GM19455 (cell line): ENCODE data around the gene C1orf87.

Experiments used
- ATAC-seq: cut with Tn5 transposase; IDR thresholded peaks from one replicate; pipeline ENCODE4 v1.9.1; 2021; ENCODE audit not compliant: unreplicated experiment

Gene C1orf87

DNA sequence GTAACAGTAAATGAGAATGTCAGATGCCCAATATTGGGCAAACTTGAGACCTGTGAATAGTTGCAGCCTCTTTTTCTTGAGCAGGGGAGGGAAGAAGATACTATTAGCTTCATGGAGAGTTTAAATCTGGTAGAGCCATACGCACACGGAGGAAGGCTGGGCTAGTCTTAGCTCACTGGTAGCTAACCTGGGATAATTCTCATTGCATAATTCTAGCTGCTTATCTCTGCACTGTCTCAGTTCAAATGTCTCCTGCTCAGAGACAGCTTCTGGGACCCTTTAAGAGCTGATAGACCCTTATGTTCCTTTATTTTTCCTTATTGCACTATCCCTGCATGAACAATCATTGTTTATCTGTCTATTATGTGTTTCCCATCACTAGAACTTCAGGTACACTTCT, 8.4 kb downstream of the C1orf87 start:
- no peak for ATAC-seq

- no peak for ATAC-seq
These were observed 10.0 kb downstream of the C1orf87 start for GRCh38 chr1:60063561-60063960.

DNA sequence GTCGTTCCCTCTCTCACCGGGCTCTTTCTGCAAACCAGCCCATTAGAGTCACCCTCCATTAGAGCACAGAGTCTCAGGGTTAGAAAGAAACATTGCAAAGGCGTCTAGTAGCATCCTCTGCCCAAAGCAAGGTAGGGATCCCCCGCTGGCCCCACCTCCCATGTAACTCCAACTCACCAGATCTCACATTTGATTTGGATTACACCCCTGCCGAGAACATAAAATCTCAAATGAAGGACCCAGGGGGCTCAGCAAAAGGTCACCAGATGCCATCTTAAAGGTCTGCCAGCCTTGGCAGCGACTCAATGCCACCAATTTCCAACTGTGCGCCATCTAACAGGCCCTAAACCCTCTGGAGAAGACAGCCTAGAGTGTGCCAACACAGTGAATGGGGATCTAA, 14.1 kb downstream of the C1orf87 start:
- ATAC-seq, result no peak

DNA sequence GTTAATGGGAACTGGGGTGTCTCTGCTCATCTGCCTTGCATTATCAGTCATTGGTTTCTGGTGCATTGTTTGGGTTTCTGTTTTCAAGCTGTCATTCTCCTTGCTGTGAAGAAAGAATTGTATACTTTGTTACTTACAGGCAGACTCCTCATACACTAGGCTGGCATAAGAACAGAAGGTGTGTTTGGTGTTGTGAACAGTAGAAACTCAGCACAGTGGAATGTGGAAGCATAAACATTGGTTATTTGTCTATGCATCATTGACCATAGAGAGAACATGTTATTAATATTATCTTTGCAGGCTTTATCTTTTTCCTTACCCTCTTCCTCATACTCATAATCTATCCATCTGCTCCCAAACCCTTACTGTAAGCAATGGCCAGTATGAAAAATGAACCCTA, 18.2 kb downstream of the C1orf87 start:
- no peak for ATAC-seq

DNA sequence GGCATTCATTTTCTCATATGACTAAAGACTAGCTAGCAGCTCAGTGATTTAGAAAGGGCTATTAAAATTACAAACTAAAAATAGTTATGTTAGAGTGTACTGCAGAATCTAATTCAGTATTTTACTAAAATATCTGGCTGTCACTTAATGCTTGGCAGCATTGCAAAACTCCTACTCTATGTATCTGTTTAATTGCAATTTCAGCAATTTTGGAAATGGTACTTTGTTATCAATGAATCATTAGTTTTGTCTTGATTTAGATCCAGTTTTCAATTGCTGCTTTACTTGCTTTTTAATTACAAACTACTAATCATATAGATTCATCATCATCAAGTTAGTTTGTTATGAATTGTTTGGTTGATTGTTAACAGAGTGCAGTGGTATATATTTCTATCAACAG, 19.2 kb downstream of the C1orf87 start:
- ATAC-seq, result no peak

DNA sequence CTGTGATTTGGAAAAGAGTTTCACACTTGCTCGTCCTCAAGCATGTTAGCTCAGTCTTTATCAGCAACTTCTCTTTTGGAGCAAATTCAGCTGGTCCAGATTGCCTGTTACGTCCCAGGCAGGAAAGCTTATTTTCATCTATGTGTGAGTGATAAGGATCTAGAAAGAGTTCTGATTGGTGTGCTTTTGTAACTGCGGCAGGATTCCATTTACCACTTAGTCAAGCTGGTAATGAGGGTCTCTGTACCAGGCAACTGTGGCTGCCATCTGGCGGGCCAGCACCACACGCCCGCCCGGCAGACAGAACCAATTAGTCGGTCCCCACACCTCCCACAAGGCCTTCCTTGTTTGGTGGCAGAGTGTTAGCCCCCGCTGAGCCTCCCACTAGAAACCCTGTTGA, 21.0 kb downstream of the C1orf87 start:
- no peak for ATAC-seq

DNA sequence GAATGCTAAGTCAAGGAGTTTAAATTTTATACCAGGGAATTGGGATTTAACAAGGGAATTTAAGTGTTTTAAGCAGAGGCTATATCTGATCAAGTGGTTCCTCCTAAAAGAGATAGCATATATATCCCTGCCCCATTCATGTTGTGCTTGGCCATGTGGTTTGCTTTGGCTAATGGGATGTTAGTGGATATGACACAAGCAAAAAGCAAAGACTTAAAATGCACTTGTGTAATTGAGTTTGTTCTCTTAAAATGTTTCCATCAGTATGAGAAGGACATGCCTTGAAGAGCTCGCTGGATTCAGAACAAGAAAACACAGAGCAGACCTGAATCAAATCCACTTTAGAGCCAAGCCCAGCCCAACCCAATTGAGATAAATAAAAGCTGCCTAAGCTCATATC, 22.4 kb downstream of the C1orf87 start:
- ATAC-seq, result no peak

DNA sequence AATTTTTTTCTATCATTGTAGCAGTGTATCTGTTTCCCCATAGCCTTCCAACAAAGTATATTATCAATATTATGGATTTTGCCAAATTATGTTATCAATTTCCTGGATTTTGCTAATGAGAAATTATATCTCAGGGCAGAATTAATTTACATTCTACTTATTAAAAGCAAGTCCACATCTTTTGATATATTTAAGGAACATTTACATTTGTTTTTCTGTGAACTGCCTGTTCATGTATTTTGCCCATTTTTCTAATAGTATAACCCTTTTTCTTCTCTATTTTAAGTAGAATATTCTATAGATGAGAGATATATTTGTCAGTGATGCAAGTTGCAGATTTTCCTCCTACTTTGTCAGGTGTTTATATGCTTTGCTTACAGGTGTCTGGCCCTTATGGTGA, 24.4 kb downstream of the C1orf87 start:
- no peak for ATAC-seq

DNA sequence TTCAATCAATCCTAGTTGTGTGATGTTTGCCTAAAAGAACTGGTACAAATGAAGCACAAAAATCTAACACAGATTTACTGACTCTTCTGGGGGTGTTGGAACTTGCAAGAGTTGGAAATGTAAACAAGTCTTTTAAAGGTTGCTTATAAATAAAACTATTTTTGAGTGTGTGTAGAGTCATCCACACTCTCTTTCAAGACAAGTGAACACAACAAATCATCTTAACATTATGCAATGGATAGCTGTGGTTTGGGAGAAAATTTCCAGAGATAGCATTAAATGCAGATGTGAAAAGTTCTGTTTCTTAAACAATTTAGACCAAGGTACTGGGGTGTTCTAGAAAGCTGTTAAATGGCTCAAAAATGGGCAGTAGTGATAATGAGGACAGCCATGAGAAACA, 28.7 kb downstream of the C1orf87 start:
- ATAC-seq, result no peak

GRCh38 chr1:60041783-60042182, 31.8 kb downstream of the C1orf87 start:
- no peak for ATAC-seq

GRCh38 chr1:60037669-60038068, 35.9 kb downstream of the C1orf87 start:
- no peak for ATAC-seq

- no peak for ATAC-seq
These were observed 36.6 kb downstream of the C1orf87 start for GRCh38 chr1:60036856-60037460.

GRCh38 chr1:60035921-60036320, 37.6 kb downstream of the C1orf87 start:
- no peak for ATAC-seq

DNA sequence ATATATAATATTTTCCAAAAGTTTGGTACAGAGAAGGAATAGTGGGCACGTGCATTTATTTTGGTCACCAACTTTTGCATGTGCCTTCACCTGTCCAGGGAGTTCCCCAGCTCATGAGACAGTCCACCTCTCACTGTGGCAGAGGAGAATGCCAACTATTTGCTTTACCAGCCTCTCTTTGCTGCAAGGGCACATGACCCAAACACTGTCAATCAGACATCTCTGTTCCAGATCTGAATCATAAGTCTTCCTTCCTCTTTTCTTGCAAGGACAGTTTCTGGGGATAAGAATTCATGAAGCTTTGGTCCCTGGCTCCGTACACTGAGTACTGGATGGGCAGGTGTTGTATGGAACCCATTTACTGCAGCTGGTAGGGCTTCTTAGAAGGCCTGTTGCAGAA, 38.6 kb downstream of the C1orf87 start:
- ATAC-seq, result no peak

DNA sequence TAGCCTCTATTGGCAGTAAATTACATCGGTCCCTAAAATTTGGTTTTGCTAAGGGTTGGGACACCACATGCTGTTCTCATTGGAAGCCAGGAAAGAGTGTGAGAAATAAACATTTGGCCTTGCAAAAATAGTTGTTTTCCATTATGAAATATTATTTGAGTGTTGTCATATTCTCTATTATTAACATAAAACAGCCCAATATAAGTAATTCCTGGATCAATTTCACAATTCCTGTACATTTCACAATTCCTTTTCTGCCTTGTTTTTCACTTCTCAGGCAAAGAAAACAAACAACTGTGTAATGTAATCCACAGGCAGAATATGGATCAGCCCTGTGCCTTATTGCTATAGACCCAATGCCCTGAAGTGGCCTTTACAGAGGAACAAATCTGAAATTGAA, 40.5 kb downstream of the C1orf87 start:
- ATAC-seq, result no peak

DNA sequence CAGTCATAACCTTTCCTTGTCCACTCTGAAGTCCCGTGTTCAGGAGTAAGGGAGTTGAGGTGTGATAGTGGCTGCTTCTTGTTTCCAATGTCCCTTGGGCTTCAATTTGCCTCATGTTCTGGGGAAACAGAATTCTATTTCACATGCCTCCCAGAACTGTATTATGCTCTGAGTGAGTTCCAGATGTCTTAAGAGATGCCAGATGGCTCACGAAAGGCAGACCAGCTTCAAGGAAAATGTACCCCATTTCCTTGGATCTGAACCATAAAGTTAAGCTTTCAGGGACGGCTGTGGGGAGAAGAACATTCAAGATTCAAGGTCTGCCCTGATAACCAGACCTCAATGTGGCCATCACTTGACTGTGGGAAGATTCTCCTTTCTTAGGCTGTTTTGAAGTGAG, 42.4 kb downstream of the C1orf87 start:
- ATAC-seq, result no peak

- ATAC-seq, result no peak
These were observed 48.0 kb downstream of the C1orf87 start for GRCh38 chr1:60025552-60025951.

GRCh38 chr1:60017508-60018205, 55.9 kb downstream of the C1orf87 start:
- no peak for ATAC-seq

- ATAC-seq, result no peak
These were observed 62.9 kb downstream of the C1orf87 start for GRCh38 chr1:60010690-60011089.

DNA sequence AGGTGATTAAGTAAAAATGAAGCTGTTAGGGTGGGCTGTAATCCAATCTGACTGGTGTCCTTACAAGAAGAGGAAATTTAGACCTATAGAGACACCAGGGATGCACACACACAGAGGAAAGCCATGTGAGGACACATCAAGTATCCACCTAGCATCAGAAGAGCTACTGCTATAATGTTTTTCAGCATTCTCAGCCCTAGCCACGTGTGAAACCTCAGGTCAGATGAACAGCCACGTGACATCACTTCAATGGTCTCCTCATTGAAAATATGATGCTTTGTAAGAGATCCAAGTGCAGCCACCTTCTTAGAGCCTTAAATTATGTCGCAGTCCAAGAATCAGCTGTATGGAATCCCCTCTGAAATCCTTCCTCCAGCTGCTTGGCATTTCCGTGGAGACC, 65.1 kb downstream of the C1orf87 start:
- ATAC-seq, result no peak

GRCh38 chr1:60000625-60001024, 72.9 kb downstream of the C1orf87 start:
- no peak for ATAC-seq

- no peak for ATAC-seq
These were observed 73.8 kb downstream of the C1orf87 start for GRCh38 chr1:59999746-60000145.

GRCh38 chr1:59999006-59999405, 74.6 kb downstream of the C1orf87 start:
- no peak for ATAC-seq
